WERI-Rb-1 (cell line): ENCODE measurements around the gene ZNF785.

Source experiments
- DNase-seq: peaks from one replicate; pipeline ENCODE4 v3.0.0-alpha.2; 2020
- H3K27ac ChIP-seq: fragments of 250-450 bp; sonication (Bioruptor Pico); 2 replicates; pipeline ENCODE4 v1.5.1; 2020; ENCODE audit warnings: mild to moderate bottlenecking, moderate library complexity
- H3K27me3 ChIP-seq: fragments of 250-450 bp; sonication (Bioruptor Pico); 2 replicates; pipeline ENCODE4 v1.5.1; 2021; ENCODE audit warnings: mild to moderate bottlenecking, low read depth, moderate library complexity; ENCODE audit not compliant: insufficient read depth, severe bottlenecking
- H3K36me3 ChIP-seq: fragments of 250-450 bp; sonication (Bioruptor Pico); 2 replicates; pipeline ENCODE4 v1.5.1; 2020; ENCODE audit warnings: mild to moderate bottlenecking, moderate library complexity
- H3K4me3 ChIP-seq: 2 replicates; pipeline ENCODE4 v1.5.1; 2011; ENCODE audit warnings: low read depth, mild to moderate bottlenecking, control low read depth, low read length
- H3K9me3 ChIP-seq: fragments of 250-450 bp; sonication (Bioruptor Pico); 2 replicates; pipeline ENCODE4 v1.5.1; 2021; ENCODE audit warnings: mild to moderate bottlenecking, moderate library complexity; ENCODE audit not compliant: severe bottlenecking
- CTCF ChIP-seq: IDR thresholded peaks from 2 replicates; pipeline ENCODE4 v1.5.1; 2011; ENCODE audit warnings: low read depth, mild to moderate bottlenecking, control low read depth, inconsistent platforms, low read length

ZNF785 gene

GRCh38 chr16:30623536-30624283, 38.2 kb upstream of the ZNF785 start:
- Histone ChIP-seq H3K27me3 (no peaks in the 10 kb centered on the region), H3K27ac (no peak overlapping the region), H3K9me3 (peaks cover 8% of the 10 kb centered on the region), H3K4me3 (no peak overlapping the region), H3K36me3 (no peaks in the 10 kb centered on the region)
- no peak for DNase-seq
- TF ChIP-seq CTCF, result no peak

- DNase-seq, result no peak
- H3K27ac ChIP-seq, result no peak overlapping the region
- no peaks in the 10 kb centered on the region for H3K27me3 ChIP-seq
- no peak for TF ChIP-seq CTCF
- H3K36me3 ChIP-seq, result no peaks in the 10 kb centered on the region
- peaks cover 8% of the 10 kb centered on the region for H3K9me3 ChIP-seq
- no peak overlapping the region for H3K4me3 ChIP-seq
Observed at GRCh38 chr16:30622455-30623032, 37.0 kb upstream of the ZNF785 start.

GRCh38 chr16:30621765-30622164, 36.3 kb upstream of the ZNF785 start:
- H3K36me3 ChIP-seq, result no peaks in the 10 kb centered on the region
- H3K27me3 ChIP-seq, result no peaks in the 10 kb centered on the region
- DNase-seq, result no peak
- TF ChIP-seq CTCF, result no peak
- peaks cover 8% of the 10 kb centered on the region for H3K9me3 ChIP-seq
- H3K27ac ChIP-seq, result no peak overlapping the region
- H3K4me3 ChIP-seq, result no peak overlapping the region

- Histone ChIP-seq H3K27me3 (no peaks in the 10 kb centered on the region), H3K36me3 (no peaks in the 10 kb centered on the region), H3K9me3 (peaks cover 8% of the 10 kb centered on the region), H3K27ac (no peak overlapping the region), H3K4me3 (no peak overlapping the region)
- no peak for DNase-seq
- TF ChIP-seq CTCF, result no peak
Observed at GRCh38 chr16:30620169-30620568, 34.7 kb upstream of the ZNF785 start.

- H3K27ac ChIP-seq, result no peak overlapping the region
Observed at GRCh38 chr16:30619638-30620037, 34.1 kb upstream of the ZNF785 start.

More at GRCh38 chr16:30619638-30620037, 34.1 kb upstream of the ZNF785 start:
- no peaks in the 10 kb centered on the region for H3K27me3 ChIP-seq
- TF ChIP-seq CTCF, result no peak
- peaks cover 8% of the 10 kb centered on the region for H3K9me3 ChIP-seq
- no peak overlapping the region for H3K4me3 ChIP-seq
- no peaks in the 10 kb centered on the region for H3K36me3 ChIP-seq
- no peak for DNase-seq
